GM18861 (cell line): ENCODE data around the gene HK1.

ENCODE experiments used
- ATAC-seq: cut with Tn5 transposase; IDR thresholded peaks from one replicate; pipeline ENCODE4 v1.9.1; 2021; ENCODE audit not compliant: unreplicated experiment

The HK1 gene

GRCh38 chr10:69415951-69416350, 137.7 kb downstream of the HK1 start:
- ATAC-seq = no peak

GRCh38 chr10:69416695-69417094, 138.4 kb downstream of the HK1 start, which contains the start of gene TACR2:
TACR2 (minus strand) TSS chr10:69416918; CDS start chr10:69416323, 595 bp downstream.
- no peak for ATAC-seq

- no peak for ATAC-seq
These were observed 139.2 kb downstream of the HK1 start for GRCh38 chr10:69417542-69417941.

GRCh38 chr10:69418052-69418752, 139.9 kb downstream of the HK1 start:
- no peak for ATAC-seq

- ATAC-seq = no peak
These were observed 140.9 kb downstream of the HK1 start for GRCh38 chr10:69419096-69419743.

- no peak for ATAC-seq
These were observed 141.4 kb downstream of the HK1 start for GRCh38 chr10:69419744-69420126.

- no peak for ATAC-seq
These were observed 143.5 kb downstream of the HK1 start for GRCh38 chr10:69421611-69422308.

- no peak for ATAC-seq
These were observed 144.4 kb downstream of the HK1 start for GRCh38 chr10:69422676-69423075.

GRCh38 chr10:69425041-69425440, 146.7 kb downstream of the HK1 start:
- ATAC-seq = no peak

GRCh38 chr10:69425511-69426298, 147.4 kb downstream of the HK1 start:
- ATAC-seq = no peak

GRCh38 chr10:69426376-69426727, 148.1 kb downstream of the HK1 start:
- no peak for ATAC-seq

- no peak for ATAC-seq
These were observed 149.9 kb downstream of the HK1 start for GRCh38 chr10:69428165-69428564.

- no peak for ATAC-seq
These were observed 155.9 kb downstream of the HK1 start for GRCh38 chr10:69434169-69434568.

- no peak for ATAC-seq
These were observed 156.6 kb downstream of the HK1 start for GRCh38 chr10:69434926-69435325.

GRCh38 chr10:69435966-69436520, 157.7 kb downstream of the HK1 start:
- ATAC-seq = no peak

GRCh38 chr10:69437321-69438259, 159.3 kb downstream of the HK1 start:
- no peak for ATAC-seq

- ATAC-seq = no peak
These were observed 160.4 kb downstream of the HK1 start for GRCh38 chr10:69438536-69439349.

- ATAC-seq = no peak
These were observed 161.0 kb downstream of the HK1 start for GRCh38 chr10:69439350-69439739.
